AG09309 (cell line): ENCODE measurements around the gene LIME1.

Source experiments
- DNase-seq: peaks from one replicate; pipeline ENCODE4 v3.0.0-alpha.2; 2010; ENCODE audit warnings: low read depth
- H3K4me3 ChIP-seq: 2 replicates; pipeline ENCODE4 v1.5.1; 2011; ENCODE audit warnings: mild to moderate bottlenecking, low read depth, low read length, moderate library complexity; ENCODE audit not compliant: control insufficient read depth
- CTCF ChIP-seq: IDR thresholded peaks from 2 replicates; pipeline ENCODE4 v1.5.1; 2011; ENCODE audit warnings: mild to moderate bottlenecking, low read depth, low read length, inconsistent platforms; ENCODE audit not compliant: insufficient read depth, control insufficient read depth; ENCODE audit errors: missing control alignments

Gene LIME1

GRCh38 chr20:63778034-63778752, 41.7 kb downstream of the LIME1 start:
- DNase-seq = no peak
- no peak for TF ChIP-seq CTCF
- no peak overlapping the region for H3K4me3 ChIP-seq

- H3K4me3 ChIP-seq = no peak overlapping the region
- no peak for TF ChIP-seq CTCF
- DNase-seq = no peak
These were observed 42.4 kb downstream of the LIME1 start for GRCh38 chr20:63778857-63779256.

- H3K4me3 ChIP-seq = no peak overlapping the region
- TF ChIP-seq CTCF = no peak
- DNase-seq = no peak
These were observed 44.7 kb downstream of the LIME1 start for GRCh38 chr20:63781181-63781580.

GRCh38 chr20:63782051-63782471, 45.6 kb downstream of the LIME1 start:
- no peak overlapping the region for H3K4me3 ChIP-seq
- DNase-seq = no peak

GRCh38 chr20:63782521-63782971, 46.1 kb downstream of the LIME1 start:
- DNase-seq = no peak
- no peak overlapping the region for H3K4me3 ChIP-seq
- TF ChIP-seq CTCF = no peak

More at GRCh38 chr20:63782051-63782471, 45.6 kb downstream of the LIME1 start:
- no peak for TF ChIP-seq CTCF

- no peak for TF ChIP-seq CTCF
- DNase-seq = no peak
- H3K4me3 ChIP-seq = no peak overlapping the region
These were observed 47.5 kb downstream of the LIME1 start for GRCh38 chr20:63783970-63784369.
